Aorta (tissue), 5 donors: Measurements from ENCODE around the gene RFFL. TPM values are rescaled to one million over a fixed set of nuclear protein-coding genes. Genes with fewer than 3 reads are reported as not detected.
"Not testable (repeated sequence)": the region's sequence is repeated elsewhere in the genome, so short reads cannot be mapped to it uniquely, and the experiment has no call there.

Experiments
- ATAC-seq: fragments of 200-7000 bp; cut with Tn5 transposase; one replicate; pipeline ENCODE4 v1.9.1; 2022; ENCODE audit warnings: moderate library complexity; ENCODE audit not compliant: low FRiP score
- DNase-seq, 2 donors: peaks; one replicate each; pipeline ENCODE4 v3.0.0-alpha.2; 2020
- H3K27ac ChIP-seq, 2 donors: one replicate each; pipeline ENCODE4 v1.5.1; 2013; ENCODE audit warnings: low read length in 2 of 2, mild to moderate bottlenecking in 2 of 2, moderate library complexity in 2 of 2, control low read depth in 1 of 2, inconsistent platforms in 1 of 2, low read depth in 1 of 2
- H3K27me3 ChIP-seq, 2 donors: one replicate each; pipeline ENCODE4 v1.6.1; 2013; ENCODE audit warnings: control low read depth in 1 of 2, low read length in 1 of 2, mild to moderate bottlenecking in 1 of 2, moderate library complexity in 1 of 2; ENCODE audit not compliant: insufficient read depth in 2 of 2, control insufficient read depth in 1 of 2
- H3K36me3 ChIP-seq, 2 donors: one replicate each; pipeline ENCODE4 v1.6.1; 2013; ENCODE audit warnings: control low read depth in 1 of 2, low read length in 1 of 2, mild to moderate bottlenecking in 1 of 2; ENCODE audit not compliant: insufficient read depth in 2 of 2, control insufficient read depth in 1 of 2
- H3K4me1 ChIP-seq, 2 donors: one replicate each; pipeline ENCODE4 v1.6.1; 2013; ENCODE audit warnings: low read length in 2 of 2, control low read depth in 1 of 2, mild to moderate bottlenecking in 1 of 2, moderate library complexity in 1 of 2; ENCODE audit not compliant: insufficient read depth in 2 of 2, control insufficient read depth in 1 of 2
- H3K4me3 ChIP-seq, 2 donors: one replicate each; pipeline ENCODE4 v1.5.1; 2013; ENCODE audit warnings: low read length in 2 of 2, control low read depth in 1 of 2, mild to moderate bottlenecking in 1 of 2
- H3K9me3 ChIP-seq: one replicate; pipeline ENCODE4 v1.6.1; 2013; ENCODE audit warnings: mild to moderate bottlenecking, low read length; ENCODE audit not compliant: control insufficient read depth
- WGBS, 2 donors: extraction: QIAGEN DNeasy Blood & Tissue Kit; methylation state at CpG; one replicate each; pipeline ENCODE4 v1.1.7; 2013; 5-methylcytosine and 5-hydroxymethylcytosine counted together
- intact Hi-C, 2 donors: fragments of 100-400 bp; cut with DNase I; formaldehyde crosslinking; loops; one replicate each; pipeline versions ENCODE4 v1.14.2 to v1.15.0; 2022
- long read RNA-seq, 2 donors: library from polyadenylated mRNA; unstranded; transcript quantifications; one replicate each; pipeline ENCODE4 v2.0.0, GENCODE V29; 2020 to 2021
- polyA plus RNA-seq, 2 donors: library from polyadenylated mRNA; stranded (reverse); fragments of 200-250 nt; gene quantifications; one replicate each; pipeline ENCODE4 v1.2.3, GENCODE V29; 2013
- total RNA-seq, 2 donors: library from RNA; stranded (reverse); fragmentation: NEBNext Ultra II Directional; extraction: Animal tissue kit (Norgen Biotek cat#: 25700); gene quantifications; one replicate each; pipeline ENCODE4 v1.2.1, GENCODE V29; 2021
- donor health status: healthy with polysubstance abuse.
- donor health status: Bipolar disorder and iron deficiency.
- donor health status: DM: no; HTN: no; CAD: no.
- donor health status: DM: no; HTN: no; CAD: no.
- donor health status: DM: yes; HTN: yes; CAD: no.

RFFL gene
- total RNA-seq: 10 to 100 TPM; 25.0 to 25.1 TPM
- 10 to 100 TPM; 11.4 to 19.4 TPM for polyA plus RNA-seq
- long read RNA-seq, donor 1, full-length matches to known transcripts: 8 of 17 reads
- long read RNA-seq, donor 1, partial matches to known transcripts: 1 of 17 reads
- long read RNA-seq, donor 1, other reads (novel, unspliced or antisense): 8 of 17 reads
- long read RNA-seq, donor 2, partial matches to known transcripts: 4 of 8 reads
- long read RNA-seq, donor 2, other reads (novel, unspliced or antisense): 4 of 8 reads

- ATAC-seq (peak; percentile 97), DNase-seq (peak; percentile 87 to 93)
- no peaks in the 10 kb centered on the region for H3K9me3 ChIP-seq
- no peaks in the 10 kb centered on the region for H3K4me1 ChIP-seq
- no peaks in the 10 kb centered on the region for H3K36me3 ChIP-seq
- H3K4me3 ChIP-seq: no peak within 1 kb of the TSS
- 16 to 23% methylated on average over 6 of the region's 6 CpGs for WGBS, 2 donors
- H3K27ac ChIP-seq: peak within 1 kb of the TSS; percentile 9 to 50
- intact Hi-C loops: loop anchor here in 1 of 2 donors (5.0 kb wide), 1 partner anchor 41 kb away; no protein-coding TSS in a partner anchor
- H3K27me3 ChIP-seq: no peaks in the 10 kb centered on the region
Observed at GRCh38 chr17:35063514-35064223, at the start of gene RFFL. Gene RFFL, minus strand, starts transcription at chr17:35063707. Its CDS starts 37,154 bp downstream, at chr17:35026553.

GRCh38 chr17:35110791-35111190 lies 47.3 kb upstream of the RFFL start:
- H3K4me1 ChIP-seq, ATAC-seq, H3K27me3 ChIP-seq, H3K27ac ChIP-seq, H3K36me3 ChIP-seq, H3K9me3 ChIP-seq, intact Hi-C loops, H3K4me3 ChIP-seq: not testable (repeated sequence)
- peak in 1 of 2 donors; percentile 39 for DNase-seq
- WGBS, 2 donors: 97 to 99% methylated on average over 17 of the region's 17 CpGs

- intact Hi-C loops: no loop called here
- DNase-seq (no peak), ATAC-seq (no peak)
- Histone ChIP-seq H3K27me3 (no peaks in the 10 kb centered on the region), H3K4me3 (no peak overlapping the region), H3K27ac (no peak overlapping the region), H3K9me3 (no peaks in the 10 kb centered on the region), H3K36me3 (peaks cover 0 to 4% of the 10 kb centered on the region in 2 donors), H3K4me1 (no peaks in the 10 kb centered on the region)
- WGBS, 2 donors: 96 to 97% methylated on average over 5 of the region's 5 CpGs
Observed at GRCh38 chr17:35104844-35105450, 41.4 kb upstream of the RFFL start.

GRCh38 chr17:35103271-35103670 lies 39.8 kb upstream of the RFFL start:
- H3K4me3 ChIP-seq: no peak overlapping the region
- no peaks in the 10 kb centered on the region for H3K9me3 ChIP-seq
- H3K27me3 ChIP-seq: no peaks in the 10 kb centered on the region
- ATAC-seq (no peak), DNase-seq (no peak)
- no peak overlapping the region for H3K27ac ChIP-seq
- 89 to 90% methylated on average over 5 of the region's 5 CpGs for WGBS, 2 donors
- H3K36me3 ChIP-seq: peaks cover 0 to 4% of the 10 kb centered on the region in 2 donors
- intact Hi-C loops: no loop called here
- no peaks in the 10 kb centered on the region for H3K4me1 ChIP-seq

- 84 to 95% methylated on average over 2 of the region's 2 CpGs for WGBS, 2 donors
- no peaks in the 10 kb centered on the region for H3K27me3 ChIP-seq
- intact Hi-C loops: no loop called here
- no peak overlapping the region for H3K4me3 ChIP-seq
- no peaks in the 10 kb centered on the region for H3K9me3 ChIP-seq
- H3K4me1 ChIP-seq: no peaks in the 10 kb centered on the region
- no peak for DNase-seq
- H3K27ac ChIP-seq: no peak overlapping the region
- ATAC-seq: no peak
- peaks cover 0 to 4% of the 10 kb centered on the region in 2 donors for H3K36me3 ChIP-seq
Observed at GRCh38 chr17:35101725-35102124, 38.2 kb upstream of the RFFL start.

DNA sequence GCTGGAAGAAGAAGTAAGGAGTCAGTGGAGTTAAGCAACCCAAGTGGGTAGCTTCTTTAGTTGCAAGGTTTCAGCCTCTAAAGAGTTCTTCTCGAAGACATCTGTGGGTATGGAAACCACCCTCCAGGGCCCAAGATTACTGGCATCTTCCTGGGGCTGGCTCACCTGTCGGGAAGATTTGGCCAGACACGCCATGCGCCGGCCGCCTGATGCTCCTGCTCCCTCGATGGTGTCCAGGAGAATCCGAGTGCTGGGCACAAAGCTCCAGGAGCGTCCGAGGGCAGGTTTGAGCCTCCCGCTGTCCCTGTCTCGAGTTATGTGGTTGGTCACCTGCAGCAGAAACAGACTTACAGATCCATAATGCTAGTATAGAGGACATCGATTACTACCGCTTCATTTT lies 37.5 kb upstream of the RFFL start:
- Histone ChIP-seq H3K36me3 (peaks cover 0 to 4% of the 10 kb centered on the region in 2 donors), H3K9me3 (no peaks in the 10 kb centered on the region), H3K27ac (no peak overlapping the region), H3K4me1 (no peaks in the 10 kb centered on the region), H3K4me3 (no peak overlapping the region), H3K27me3 (no peaks in the 10 kb centered on the region)
- no peak for ATAC-seq
- DNase-seq: no peak
- intact Hi-C loops: no loop called here
- 96 to 98% methylated on average over 14 of the region's 14 CpGs for WGBS, 2 donors

- Histone ChIP-seq H3K4me3 (no peak overlapping the region), H3K27me3 (no peaks in the 10 kb centered on the region), H3K9me3 (no peaks in the 10 kb centered on the region), H3K4me1 (no peaks in the 10 kb centered on the region), H3K36me3 (peaks cover 0 to 2% of the 10 kb centered on the region in 2 donors), H3K27ac (no peak overlapping the region)
- WGBS, 2 donors: 91 to 93% methylated on average over 3 of the region's 3 CpGs
- DNase-seq (no peak), ATAC-seq (no peak)
- intact Hi-C loops: no loop called here
Observed at GRCh38 chr17:35099908-35100307, 36.4 kb upstream of the RFFL start.

GRCh38 chr17:35097776-35098175 lies 34.3 kb upstream of the RFFL start:
- DNase-seq: no peak
- H3K4me3 ChIP-seq: no peak overlapping the region
- no peaks in the 10 kb centered on the region for H3K4me1 ChIP-seq
- H3K27me3 ChIP-seq: no peaks in the 10 kb centered on the region
- 85 to 94% methylated on average over 2 of the region's 2 CpGs for WGBS, 2 donors
- H3K9me3 ChIP-seq: no peaks in the 10 kb centered on the region
- peaks cover 0 to 2% of the 10 kb centered on the region in 2 donors for H3K36me3 ChIP-seq
- no peak for ATAC-seq
- no peak overlapping the region for H3K27ac ChIP-seq
- intact Hi-C loops: no loop called here
